HG03378 (cell line): ENCODE data around the gene TIMM44.

Experiments used
- ATAC-seq: cut with Tn5 transposase; IDR thresholded peaks from one replicate; pipeline ENCODE4 v1.9.1; 2021; ENCODE audit warnings: mild to moderate bottlenecking, moderate library complexity; ENCODE audit not compliant: unreplicated experiment

TIMM44 gene

GRCh38 chr19:7879111-7879807 lies 64.2 kb downstream of the TIMM44 start:
- no peak for ATAC-seq

GRCh38 chr19:7877249-7877836 lies 66.1 kb downstream of the TIMM44 start:
- no peak for ATAC-seq
